IPS-15b (cell line): ENCODE results near the gene ZNHIT1.
A peak's percentile ranks its signal among the peaks of the same experiment; 100 is the strongest.

Experiments used
- H3K27me3 ChIP-seq: one replicate; pipeline ENCODE4 v1.6.1; 2013; ENCODE audit warnings: low read length; ENCODE audit not compliant: control insufficient read depth, insufficient read depth
- H3K36me3 ChIP-seq: one replicate; pipeline ENCODE4 v1.6.1; 2013; ENCODE audit warnings: low read length; ENCODE audit not compliant: control insufficient read depth, insufficient read depth
- H3K4me1 ChIP-seq: one replicate; pipeline ENCODE4 v1.6.1; 2013; ENCODE audit warnings: mild to moderate bottlenecking, low read length; ENCODE audit not compliant: control insufficient read depth, insufficient read depth
- H3K4me3 ChIP-seq: one replicate; pipeline ENCODE4 v1.5.1; 2013; ENCODE audit warnings: low read depth, low read length
- H3K9ac ChIP-seq: one replicate; pipeline ENCODE4 v1.6.1; 2013; ENCODE audit warnings: low read depth, mild to moderate bottlenecking, low read length
- H3K9me3 ChIP-seq: one replicate; pipeline ENCODE4 v1.6.1; 2013; ENCODE audit warnings: mild to moderate bottlenecking, low read length; ENCODE audit not compliant: control insufficient read depth, insufficient read depth

Gene ZNHIT1

GRCh38 chr7:101217388-101218235, at the start of gene ZNHIT1, which contains the start of gene PLOD3:
Gene ZNHIT1, plus strand, starts transcription at chr7:101218165. Its CDS starts 31 bp downstream, at chr7:101218196.
Gene PLOD3, minus strand, starts transcription at chr7:101217581. Its CDS starts 307 bp downstream, at chr7:101217274.
- Histone ChIP-seq H3K36me3 (peaks cover 4% of the 10 kb centered on the region), H3K4me3 (peak within 1 kb of the TSS; percentile 98), H3K9ac (peak within 1 kb of the TSS; percentile 60), H3K9me3 (no peaks in the 10 kb centered on the region), H3K27me3 (no peaks in the 10 kb centered on the region), H3K4me1 (no peaks in the 10 kb centered on the region)

GRCh38 chr7:101168412-101169049, 49.4 kb upstream of the ZNHIT1 start:
- Histone ChIP-seq H3K4me3 (peak overlapping the region; percentile 73), H3K27me3 (peaks cover 78% of the 10 kb centered on the region), H3K9ac (no peak overlapping the region)

GRCh38 chr7:101169110-101169837, 48.7 kb upstream of the ZNHIT1 start:
- H3K36me3 ChIP-seq = no peaks in the 10 kb centered on the region
- H3K27me3 ChIP-seq = peaks cover 83% of the 10 kb centered on the region
- no peak overlapping the region for H3K9ac ChIP-seq
- no peaks in the 10 kb centered on the region for H3K9me3 ChIP-seq
- H3K4me1 ChIP-seq = peaks cover 33% of the 10 kb centered on the region
- peak overlapping the region; percentile 73 for H3K4me3 ChIP-seq

More at GRCh38 chr7:101168412-101169049, 49.4 kb upstream of the ZNHIT1 start:
- Histone ChIP-seq H3K36me3 (no peaks in the 10 kb centered on the region), H3K9me3 (no peaks in the 10 kb centered on the region), H3K4me1 (peaks cover 33% of the 10 kb centered on the region)

- Histone ChIP-seq H3K4me1 (peaks cover 33% of the 10 kb centered on the region), H3K9ac (no peak overlapping the region), H3K27me3 (peaks cover 83% of the 10 kb centered on the region), H3K4me3 (peak overlapping the region; percentile 73), H3K36me3 (no peaks in the 10 kb centered on the region), H3K9me3 (no peaks in the 10 kb centered on the region)
These were observed 48.0 kb upstream of the ZNHIT1 start for GRCh38 chr7:101169838-101170551.

GRCh38 chr7:101170617-101171441, 47.1 kb upstream of the ZNHIT1 start:
- Histone ChIP-seq H3K9me3 (no peaks in the 10 kb centered on the region), H3K4me3 (peak overlapping the region; percentile 73), H3K9ac (no peak overlapping the region), H3K4me1 (peaks cover 33% of the 10 kb centered on the region), H3K36me3 (no peaks in the 10 kb centered on the region), H3K27me3 (peaks cover 89% of the 10 kb centered on the region)

GRCh38 chr7:101171442-101171837, 46.5 kb upstream of the ZNHIT1 start:
- no peak overlapping the region for H3K9ac ChIP-seq
- peak overlapping the region; percentile 69 for H3K4me3 ChIP-seq
- H3K27me3 ChIP-seq = peaks cover 93% of the 10 kb centered on the region
- no peaks in the 10 kb centered on the region for H3K9me3 ChIP-seq
- H3K4me1 ChIP-seq = peaks cover 33% of the 10 kb centered on the region
- H3K36me3 ChIP-seq = no peaks in the 10 kb centered on the region

- H3K36me3 ChIP-seq = no peaks in the 10 kb centered on the region
- H3K9ac ChIP-seq = no peak overlapping the region
- peak overlapping the region; percentile 69 for H3K4me3 ChIP-seq
- peaks cover 33% of the 10 kb centered on the region for H3K4me1 ChIP-seq
- H3K9me3 ChIP-seq = no peaks in the 10 kb centered on the region
- H3K27me3 ChIP-seq = peaks cover 96% of the 10 kb centered on the region
These were observed 45.7 kb upstream of the ZNHIT1 start for GRCh38 chr7:101172005-101172853.

GRCh38 chr7:101172854-101173751, 44.9 kb upstream of the ZNHIT1 start:
- Histone ChIP-seq H3K9me3 (no peaks in the 10 kb centered on the region), H3K36me3 (no peaks in the 10 kb centered on the region), H3K4me3 (peak overlapping the region; percentile 69), H3K4me1 (peaks cover 26% of the 10 kb centered on the region), H3K9ac (no peak overlapping the region), H3K27me3 (peaks cover 98% of the 10 kb centered on the region)

- no peaks in the 10 kb centered on the region for H3K36me3 ChIP-seq
- H3K27me3 ChIP-seq = peaks cover 96% of the 10 kb centered on the region
- H3K9ac ChIP-seq = no peak overlapping the region
- H3K9me3 ChIP-seq = no peaks in the 10 kb centered on the region
- H3K4me3 ChIP-seq = peak overlapping the region; percentile 69
- peaks cover 20% of the 10 kb centered on the region for H3K4me1 ChIP-seq
These were observed 44.2 kb upstream of the ZNHIT1 start for GRCh38 chr7:101173752-101174244.
